Measurements from ENCODE around the gene SIPA1L3.

SIPA1L3 gene

GRCh38 chr19:38017401-38018151 is 110.6 kb downstream of the SIPA1L3 start:
- TF ChIP-seq CTCF (IDR thresholded peaks at IDR 0.05; ENCODE audit: low read depth, low read length): no peak
- TF ChIP-seq EZH2phosphoT487 (IDR thresholded peaks at IDR 0.05; ENCODE audit: low read depth): no peak
- Histone ChIP-seq H3K79me2 (ENCODE audit: low read length) (no peaks in the 10 kb centered on the region), H4K20me1 (ENCODE audit: insufficient read depth, low read length) (no peaks in the 10 kb centered on the region), H2AFZ (ENCODE audit: low read depth, low read length) (no peak overlapping the region), H3K4me1 (ENCODE audit: low read length) (no peaks in the 10 kb centered on the region), H3K27ac (ENCODE audit: low read length) (no peak overlapping the region), H3K4me3 (ENCODE audit: low read length) (no peak overlapping the region), H3K9ac (ENCODE audit: low read length) (no peak overlapping the region), H3K27me3 (ENCODE audit: low read depth, low read length) (no peaks in the 10 kb centered on the region), H3K36me3 (replicated peaks; ENCODE audit: low read depth, low read length) (no peaks in the 10 kb centered on the region), H3K9me3 (ENCODE audit: insufficient read depth, low read length) (no peaks in the 10 kb centered on the region), H3K4me2 (ENCODE audit: low read length) (no peak overlapping the region)

- H2AFZ ChIP-seq (ENCODE audit: low read depth, low read length): no peak overlapping the region
- H3K4me1 ChIP-seq (ENCODE audit: low read length): no peaks in the 10 kb centered on the region
- no peaks in the 10 kb centered on the region for H3K79me2 ChIP-seq (ENCODE audit: low read length)
- H3K27ac ChIP-seq (ENCODE audit: low read length): no peak overlapping the region
- no peaks in the 10 kb centered on the region for H3K36me3 ChIP-seq (replicated peaks; ENCODE audit: low read depth, low read length)
- no peaks in the 10 kb centered on the region for H3K9me3 ChIP-seq (ENCODE audit: insufficient read depth, low read length)
- H3K9ac ChIP-seq (ENCODE audit: low read length): no peak overlapping the region
- no peak overlapping the region for H3K4me3 ChIP-seq (ENCODE audit: low read length)
- no peaks in the 10 kb centered on the region for H3K27me3 ChIP-seq (ENCODE audit: low read depth, low read length)
- TF ChIP-seq CTCF (IDR thresholded peaks at IDR 0.05; ENCODE audit: low read depth, low read length) (no peak), EZH2phosphoT487 (IDR thresholded peaks at IDR 0.05; ENCODE audit: low read depth) (no peak)
- H4K20me1 ChIP-seq (ENCODE audit: insufficient read depth, low read length): no peaks in the 10 kb centered on the region
- no peak overlapping the region for H3K4me2 ChIP-seq (ENCODE audit: low read length)
Measured at GRCh38 chr19:38018694-38019395, 111.8 kb downstream of the SIPA1L3 start.

- Histone ChIP-seq H3K27me3 (ENCODE audit: low read depth, low read length) (no peaks in the 10 kb centered on the region), H4K20me1 (ENCODE audit: insufficient read depth, low read length) (no peaks in the 10 kb centered on the region), H3K36me3 (replicated peaks; ENCODE audit: low read depth, low read length) (no peaks in the 10 kb centered on the region), H3K79me2 (ENCODE audit: low read length) (no peaks in the 10 kb centered on the region), H3K4me3 (ENCODE audit: low read length) (no peak overlapping the region), H2AFZ (ENCODE audit: low read depth, low read length) (no peak overlapping the region), H3K4me2 (ENCODE audit: low read length) (no peak overlapping the region), H3K27ac (ENCODE audit: low read length) (no peak overlapping the region), H3K4me1 (ENCODE audit: low read length) (no peaks in the 10 kb centered on the region), H3K9ac (ENCODE audit: low read length) (no peak overlapping the region), H3K9me3 (ENCODE audit: insufficient read depth, low read length) (no peaks in the 10 kb centered on the region)
- no peak for TF ChIP-seq CTCF (IDR thresholded peaks at IDR 0.05; ENCODE audit: low read depth, low read length)
- TF ChIP-seq EZH2phosphoT487 (IDR thresholded peaks at IDR 0.05; ENCODE audit: low read depth): no peak
Measured at GRCh38 chr19:38019396-38019724, 112.4 kb downstream of the SIPA1L3 start.

- H3K36me3 ChIP-seq (replicated peaks; ENCODE audit: low read depth, low read length): no peaks in the 10 kb centered on the region
- H3K4me2 ChIP-seq (ENCODE audit: low read length): no peak overlapping the region
- no peaks in the 10 kb centered on the region for H3K4me1 ChIP-seq (ENCODE audit: low read length)
Measured at GRCh38 chr19:38020311-38020710, 113.3 kb downstream of the SIPA1L3 start.

More at GRCh38 chr19:38020311-38020710, 113.3 kb downstream of the SIPA1L3 start:
- TF ChIP-seq CTCF (IDR thresholded peaks at IDR 0.05; ENCODE audit: low read depth, low read length): no peak
- TF ChIP-seq EZH2phosphoT487 (IDR thresholded peaks at IDR 0.05; ENCODE audit: low read depth): no peak
- Histone ChIP-seq H4K20me1 (ENCODE audit: insufficient read depth, low read length) (no peaks in the 10 kb centered on the region), H3K9me3 (ENCODE audit: insufficient read depth, low read length) (no peaks in the 10 kb centered on the region), H3K27ac (ENCODE audit: low read length) (no peak overlapping the region), H3K79me2 (ENCODE audit: low read length) (no peaks in the 10 kb centered on the region), H2AFZ (ENCODE audit: low read depth, low read length) (no peak overlapping the region), H3K4me3 (ENCODE audit: low read length) (no peak overlapping the region), H3K27me3 (ENCODE audit: low read depth, low read length) (no peaks in the 10 kb centered on the region), H3K9ac (ENCODE audit: low read length) (no peak overlapping the region)

Data from OCI-LY3 (cell line).